AG08395 (cell line): ENCODE results near the gene ABCC3.
A peak's percentile ranks its signal among the peaks of the same experiment; 100 is the strongest.

Source experiments
- DNase-seq: peaks from one replicate; pipeline ENCODE4 v3.0.0; 2012; ENCODE audit warnings: mixed read lengths, low spot score

Gene ABCC3

GRCh38 chr17:50684612-50685333, 50.1 kb downstream of the ABCC3 start:
- no peak for DNase-seq

- DNase-seq: no peak
These were observed 50.6 kb downstream of the ABCC3 start for GRCh38 chr17:50685334-50685665.

GRCh38 chr17:50685691-50686493, 51.2 kb downstream of the ABCC3 start:
- no peak for DNase-seq

- DNase-seq: peak; percentile 92
These were observed 52.0 kb downstream of the ABCC3 start for GRCh38 chr17:50686494-50687199.

- DNase-seq: no peak
These were observed 52.8 kb downstream of the ABCC3 start for GRCh38 chr17:50687200-50688066.

GRCh38 chr17:50688245-50688644, 53.6 kb downstream of the ABCC3 start:
- no peak for DNase-seq

GRCh38 chr17:50689251-50689650, 54.6 kb downstream of the ABCC3 start:
- peak; percentile 63 for DNase-seq

- DNase-seq: no peak
These were observed 55.5 kb downstream of the ABCC3 start for GRCh38 chr17:50689956-50690886.

- DNase-seq: no peak
These were observed 56.3 kb downstream of the ABCC3 start for GRCh38 chr17:50690887-50691549.

- DNase-seq: no peak
These were observed 57.1 kb downstream of the ABCC3 start for GRCh38 chr17:50691550-50692447.

GRCh38 chr17:50692448-50693035, 57.9 kb downstream of the ABCC3 start:
- DNase-seq: no peak

- DNase-seq: no peak
These were observed 58.5 kb downstream of the ABCC3 start for GRCh38 chr17:50693036-50693682.

GRCh38 chr17:50696365-50696879, 61.7 kb downstream of the ABCC3 start:
- no peak for DNase-seq

GRCh38 chr17:50697062-50697461, 62.4 kb downstream of the ABCC3 start:
- DNase-seq: no peak

- DNase-seq: no peak
These were observed 63.1 kb downstream of the ABCC3 start for GRCh38 chr17:50697663-50698272.

- no peak for DNase-seq
These were observed 64.7 kb downstream of the ABCC3 start for GRCh38 chr17:50699410-50699809.

GRCh38 chr17:50703162-50703561, 68.5 kb downstream of the ABCC3 start:
- DNase-seq: no peak
